Superior temporal gyrus (tissue), 1 donor: Measurements from ENCODE around the gene PSMA3.

Source experiments
- DNase-seq: peaks from one replicate; pipeline ENCODE4 v3.0.0-alpha.2; 2016; ENCODE audit errors: extremely low spot score

PSMA3 gene

GRCh38 chr14:58270628-58271027, 26.0 kb downstream of the PSMA3 start:
- DNase-seq = no peak

- no peak for DNase-seq
Measured at GRCh38 chr14:58272588-58273372, 28.1 kb downstream of the PSMA3 start.

DNA sequence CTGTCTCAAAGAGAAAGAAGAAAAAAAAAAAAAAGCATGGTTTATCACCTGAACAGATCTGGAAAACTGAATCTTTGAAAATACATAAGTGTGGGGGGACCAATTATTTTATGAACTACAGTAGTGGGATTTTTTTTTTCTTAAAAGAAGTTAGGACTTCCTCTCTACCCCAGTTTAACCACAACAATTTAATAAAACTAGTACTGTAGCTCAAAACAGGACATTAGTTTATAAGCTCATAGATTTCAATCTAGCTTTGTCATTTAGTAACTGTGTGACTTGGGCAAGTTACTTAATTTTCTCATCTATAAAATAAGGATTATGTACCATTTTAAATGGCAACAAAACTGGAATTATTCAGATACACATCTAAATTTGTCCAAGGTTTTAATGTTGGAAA, 30.2 kb downstream of the PSMA3 start:
- no peak for DNase-seq

GRCh38 chr14:58275527-58276190, 31.0 kb downstream of the PSMA3 start:
- DNase-seq = no peak

DNA sequence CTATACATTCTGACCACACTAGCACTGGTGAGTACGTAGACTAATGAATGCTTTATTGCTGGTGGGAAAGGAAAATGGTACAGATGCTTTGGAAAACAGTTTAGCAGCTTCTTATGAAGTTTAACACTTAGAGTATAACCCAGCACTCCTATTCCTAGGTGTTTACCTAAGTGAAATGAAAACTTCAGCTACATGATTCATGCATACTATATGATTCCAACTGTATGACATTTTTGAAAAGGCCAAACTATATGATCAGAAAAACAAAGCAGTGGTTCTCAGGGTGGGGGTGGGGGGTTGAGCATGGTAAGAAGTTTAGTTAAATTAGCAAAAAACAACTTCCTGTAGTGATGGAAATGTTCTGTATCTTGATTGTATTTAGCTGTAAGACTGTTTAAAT, 31.6 kb downstream of the PSMA3 start:
- DNase-seq = no peak

DNA sequence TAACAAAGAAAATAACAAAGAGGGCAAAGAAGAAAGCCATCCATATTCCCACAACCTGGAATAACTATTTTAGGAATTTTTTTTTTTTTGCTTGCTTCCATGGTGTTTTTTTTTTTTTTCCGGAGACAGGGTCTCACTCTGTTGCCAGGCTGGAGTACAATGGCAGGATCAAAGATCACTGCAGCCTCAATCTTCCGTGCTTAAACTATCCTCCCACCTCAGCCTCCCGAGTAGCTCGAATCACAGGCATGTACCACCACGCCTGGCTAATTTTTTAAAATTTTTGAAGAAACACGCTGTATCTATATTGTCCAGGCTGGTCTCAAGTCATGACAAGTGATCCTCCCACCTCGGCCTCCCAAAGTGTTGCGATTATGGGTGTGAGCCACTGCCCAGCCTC, 33.5 kb downstream of the PSMA3 start:
- no peak for DNase-seq

DNA sequence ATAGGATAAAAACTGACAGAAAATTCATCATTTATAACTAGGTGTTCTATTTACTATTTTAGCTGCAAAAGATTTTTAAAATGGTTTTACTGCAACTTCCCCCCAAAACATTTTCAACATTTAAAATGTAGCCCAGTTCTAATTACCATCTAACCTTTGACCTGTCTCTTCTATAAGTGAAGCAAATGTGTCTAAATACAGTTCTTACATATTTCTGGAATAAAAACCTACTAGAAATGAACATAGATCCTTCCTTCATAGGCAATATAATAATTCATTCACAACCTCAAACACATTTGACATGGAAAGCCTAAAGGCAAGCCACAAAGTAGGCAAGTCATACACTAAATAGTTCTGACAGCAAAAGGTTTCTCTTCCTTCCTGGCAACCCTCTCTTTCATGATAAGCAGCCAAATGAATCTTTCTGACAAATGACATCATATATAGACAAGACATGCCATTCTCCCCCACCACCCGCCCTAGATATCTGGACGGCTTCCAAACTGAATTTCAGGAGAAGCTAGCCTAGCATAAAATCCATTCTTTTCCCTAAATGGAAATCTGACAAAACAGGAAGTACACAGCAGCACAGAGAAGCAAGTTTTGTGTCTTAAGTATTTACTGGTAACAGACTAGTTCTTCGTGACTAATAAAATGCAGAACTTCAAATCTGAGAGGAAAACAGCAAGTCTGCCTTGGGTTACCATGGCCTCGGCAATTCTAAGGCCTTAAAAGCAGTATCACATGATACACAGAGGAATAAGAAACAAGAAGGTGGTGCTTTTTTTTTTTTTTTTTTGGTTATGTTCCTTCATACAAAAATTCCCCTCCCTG, 36.5 kb downstream of the PSMA3 start:
- peak; percentile 71 for DNase-seq

GRCh38 chr14:58281969-58282368, 37.3 kb downstream of the PSMA3 start:
- DNase-seq = no peak

DNA sequence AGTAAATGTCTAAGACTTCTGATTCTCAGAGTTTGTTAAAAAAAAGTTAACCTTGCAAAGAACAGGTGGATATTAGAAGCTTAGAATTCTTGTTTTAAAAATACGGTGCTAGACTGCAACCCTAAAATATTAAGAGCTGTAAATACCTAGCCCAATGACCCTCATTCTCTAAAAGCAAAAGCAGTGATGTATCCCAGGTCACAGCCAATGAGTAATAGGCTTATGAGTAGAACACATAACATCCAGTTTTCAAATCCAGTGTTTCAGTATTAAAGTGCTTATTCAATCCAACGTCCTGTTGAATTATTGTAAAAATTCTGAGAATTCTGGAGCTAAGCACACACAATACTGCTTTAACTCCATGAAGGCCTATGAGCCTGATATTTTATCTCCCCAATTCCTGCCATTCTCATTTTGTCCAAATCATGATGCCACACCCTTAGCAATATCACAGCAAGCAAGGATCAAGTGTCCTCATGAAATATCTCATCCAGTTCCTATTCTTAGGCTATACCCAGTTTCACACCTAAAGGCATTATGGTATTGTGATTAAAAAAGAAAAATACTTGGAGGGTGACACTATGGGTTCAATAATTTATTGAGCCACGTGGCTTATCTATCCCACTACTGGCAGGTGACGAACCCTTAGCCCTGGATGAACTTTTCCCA, 38.4 kb downstream of the PSMA3 start:
- no peak for DNase-seq

DNA sequence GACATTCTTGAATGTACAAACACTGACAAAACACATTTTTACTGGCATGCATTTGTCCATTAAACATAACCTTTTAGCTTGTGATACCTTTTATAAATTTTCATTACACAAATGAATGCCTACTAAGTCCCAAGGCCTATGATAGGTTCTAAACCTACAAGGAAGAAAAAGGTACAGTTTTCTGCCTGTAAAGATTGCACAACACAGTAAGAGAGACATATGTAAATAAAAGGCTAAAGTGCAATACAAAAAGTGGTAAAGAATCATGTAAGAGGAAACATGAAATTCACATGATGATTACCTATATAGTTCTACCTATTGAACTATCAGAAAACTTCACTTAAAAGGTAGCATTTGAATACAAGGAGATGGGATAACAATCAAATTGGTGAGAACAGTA, 39.1 kb downstream of the PSMA3 start:
- DNase-seq = no peak

DNA sequence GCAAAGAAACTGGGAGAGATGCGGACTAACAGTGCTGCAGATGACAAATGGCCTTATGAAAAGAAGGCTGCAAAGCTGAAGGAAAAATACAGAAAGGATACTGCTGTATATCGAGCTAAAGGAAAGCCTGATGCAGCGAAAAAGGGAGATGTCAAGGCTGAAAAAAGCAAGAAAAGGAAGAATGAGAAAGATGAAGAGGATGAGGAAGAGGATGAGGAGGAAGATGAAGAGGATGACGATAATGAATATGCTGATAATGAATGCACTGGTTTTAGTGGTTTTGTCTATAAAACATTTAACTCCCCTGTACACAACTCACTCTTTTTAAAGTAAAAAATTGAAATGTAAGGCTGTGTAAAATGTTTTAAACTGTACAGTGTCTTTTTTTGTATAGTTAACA, 40.5 kb downstream of the PSMA3 start:
- DNase-seq = no peak

DNA sequence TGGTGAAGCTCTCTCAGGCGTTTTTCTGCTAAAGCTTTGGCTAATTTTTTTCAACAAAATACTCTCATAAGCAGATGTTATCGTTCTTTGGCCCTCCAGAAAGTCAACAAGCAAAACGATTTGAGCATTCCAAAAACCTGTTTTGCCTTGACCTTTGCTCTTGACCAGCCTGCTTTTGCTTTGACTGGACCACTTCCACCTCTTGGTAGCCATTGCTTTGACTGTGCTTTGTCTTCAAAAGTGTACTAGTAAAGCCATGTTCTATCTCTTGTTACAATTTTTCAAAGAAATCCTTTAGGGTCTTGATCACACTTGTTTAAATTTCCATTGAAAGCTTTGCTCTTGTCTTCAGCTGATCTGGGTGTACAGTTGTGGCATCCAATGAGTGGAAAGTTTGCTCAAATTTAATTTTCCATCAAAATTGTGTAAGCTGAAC, 43.0 kb downstream of the PSMA3 start:
- no peak for DNase-seq

DNA sequence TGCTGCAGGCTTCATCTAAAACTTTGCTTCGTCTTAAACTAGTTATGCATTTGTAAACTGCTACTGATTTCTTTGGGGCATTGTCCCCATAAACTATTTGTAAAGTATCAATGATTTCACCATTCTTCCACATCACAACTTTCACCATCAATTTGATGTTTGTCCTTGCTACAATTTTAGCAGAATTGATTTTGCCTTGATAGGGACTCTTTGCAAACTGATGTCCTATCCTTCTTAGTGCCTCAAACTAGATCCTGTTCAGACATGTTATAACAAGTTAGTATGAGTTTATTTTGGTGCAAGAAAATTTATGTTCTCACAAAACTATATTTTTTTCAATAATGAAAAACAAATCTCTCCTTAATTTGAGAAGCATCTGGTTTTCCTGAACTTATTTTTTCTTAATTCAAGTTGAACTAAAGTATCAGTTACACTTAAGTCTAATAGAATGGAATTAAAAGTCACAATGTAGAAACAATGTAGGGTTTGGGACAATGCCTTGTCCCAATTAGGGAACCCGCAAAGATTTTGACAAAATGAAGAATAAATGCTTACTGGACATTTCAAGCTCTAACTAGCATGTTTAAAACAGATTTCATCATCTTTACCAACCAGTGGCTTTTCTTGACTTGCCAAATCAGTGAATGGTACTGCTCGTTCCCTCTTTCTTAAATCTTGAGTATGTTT, 43.6 kb downstream of the PSMA3 start:
- no peak for DNase-seq

GRCh38 chr14:58291646-58292045, 47.0 kb downstream of the PSMA3 start:
- no peak for DNase-seq

- no peak for DNase-seq
Measured at GRCh38 chr14:58292187-58292586, 47.5 kb downstream of the PSMA3 start.

- no peak for DNase-seq
Measured at GRCh38 chr14:58294201-58294600, 49.6 kb downstream of the PSMA3 start.

DNA sequence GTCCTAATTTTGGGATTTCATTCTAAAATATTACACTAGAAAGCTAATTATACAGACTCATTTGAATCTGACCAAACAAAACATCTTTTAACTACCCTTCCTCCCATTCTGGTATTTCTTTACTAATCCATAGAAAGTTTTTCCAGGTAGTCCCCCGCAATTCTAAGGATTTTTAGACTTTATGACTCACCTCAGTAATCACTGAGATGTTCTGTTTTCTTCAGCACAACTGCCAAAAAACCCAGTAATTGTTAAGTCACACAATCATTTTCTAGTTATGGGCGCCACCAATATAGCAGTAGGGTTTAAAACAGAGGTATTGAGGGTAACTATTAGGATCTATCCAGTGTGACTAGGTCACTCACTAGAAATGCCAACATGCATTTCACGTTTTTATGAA, 52.1 kb downstream of the PSMA3 start:
- DNase-seq = no peak

- no peak for DNase-seq
Measured at GRCh38 chr14:58297412-58297761, 52.7 kb downstream of the PSMA3 start.

DNA sequence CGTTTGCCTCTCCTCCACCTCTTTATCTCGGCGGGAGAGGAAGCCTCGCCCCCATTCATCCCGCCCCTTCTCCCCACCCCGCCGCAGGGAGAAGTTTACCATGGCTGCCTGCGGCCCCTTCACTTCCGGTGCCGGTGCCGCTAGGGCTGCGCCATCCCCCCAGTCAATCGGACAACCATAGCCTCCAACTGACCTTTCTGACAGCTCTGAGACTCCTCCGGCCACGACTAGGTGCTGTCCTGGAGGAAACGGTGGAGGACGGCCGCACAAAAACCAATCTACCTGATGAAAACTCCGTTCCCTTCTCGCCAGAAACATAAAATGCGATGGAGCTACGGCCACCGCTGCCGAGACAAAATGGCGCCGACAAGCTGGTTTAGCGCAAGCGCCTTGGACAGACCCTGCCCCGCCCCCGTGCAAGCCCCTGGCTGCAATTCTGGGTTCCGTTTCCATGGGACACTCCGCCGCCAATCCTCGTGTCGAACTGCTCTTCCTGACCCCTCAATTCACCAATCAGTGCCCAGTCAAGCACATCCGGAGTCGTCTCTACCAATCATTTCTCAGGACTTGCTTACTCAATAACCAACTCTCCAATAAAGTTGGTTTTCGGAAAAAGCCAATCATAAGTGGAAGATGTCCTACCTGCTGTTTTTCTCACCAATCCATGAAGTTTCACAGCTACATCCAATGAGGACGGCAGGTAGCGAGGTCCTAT, 53.3 kb downstream of the PSMA3 start:
- peak; percentile 100 for DNase-seq

GRCh38 chr14:58298477-58299400, 54.1 kb downstream of the PSMA3 start, which contains the start of gene ARID4A:
TSS of gene ARID4A (plus strand) at chr14:58298555. CDS start at chr14:58299855, 1,300 bp downstream.
- no peak for DNase-seq
